NCI-H1436 treated with DMSO at 0.1 percent for 48 hours (cell line): ENCODE results near the gene HEMGN.
"Not testable (repeated sequence)": the region's sequence is repeated elsewhere in the genome, so short reads cannot be mapped to it uniquely, and the experiment has no call there.

Experiments
- DNase-seq: peaks from one replicate; lab custom pipeline; 2025; lab: John Stamatoyannopoulos, UW

Gene HEMGN

GRCh38 chr9:97964901-97965300 is 26.9 kb upstream of the HEMGN start:
- DNase-seq = no peak

- no peak for DNase-seq
Observed at GRCh38 chr9:97963232-97963631, 25.3 kb upstream of the HEMGN start.

GRCh38 chr9:97962575-97962974 is 24.6 kb upstream of the HEMGN start:
- DNase-seq = no peak

GRCh38 chr9:97962136-97962535 is 24.2 kb upstream of the HEMGN start:
- no peak for DNase-seq

GRCh38 chr9:97961361-97961760 is 23.4 kb upstream of the HEMGN start:
- no peak for DNase-seq

GRCh38 chr9:97960678-97961328 is 22.8 kb upstream of the HEMGN start:
- not testable (repeated sequence) for DNase-seq

GRCh38 chr9:97959585-97959984 is 21.6 kb upstream of the HEMGN start:
- no peak for DNase-seq

GRCh38 chr9:97958812-97959511 is 21.0 kb upstream of the HEMGN start:
- no peak for DNase-seq

- DNase-seq = no peak
Observed at GRCh38 chr9:97956331-97956730, 18.4 kb upstream of the HEMGN start.

- DNase-seq = no peak
Observed at GRCh38 chr9:97954550-97954989, 16.6 kb upstream of the HEMGN start.

GRCh38 chr9:97950873-97951272 is 12.9 kb upstream of the HEMGN start:
- not testable (repeated sequence) for DNase-seq

GRCh38 chr9:97947094-97947493 is 9.1 kb upstream of the HEMGN start:
- DNase-seq = not testable (repeated sequence)

GRCh38 chr9:97945470-97945869 is 7.5 kb upstream of the HEMGN start:
- DNase-seq = not testable (repeated sequence)

- no peak for DNase-seq
Observed at GRCh38 chr9:97944612-97945011, 6.6 kb upstream of the HEMGN start.

- no peak for DNase-seq
Observed at GRCh38 chr9:97943308-97943855, 5.4 kb upstream of the HEMGN start.

GRCh38 chr9:97941323-97941722 is 3.4 kb upstream of the HEMGN start:
- DNase-seq = no peak

- no peak for DNase-seq
Observed at GRCh38 chr9:97940741-97941140, 2.8 kb upstream of the HEMGN start.

- DNase-seq = no peak
Observed at GRCh38 chr9:97940233-97940632, 2.3 kb upstream of the HEMGN start.

- DNase-seq = no peak
Observed at GRCh38 chr9:97936998-97937397, 974 bp downstream of the HEMGN start.

GRCh38 chr9:97935276-97935675 is 2.7 kb downstream of the HEMGN start:
- no peak for DNase-seq

GRCh38 chr9:97934321-97935115 is 3.5 kb downstream of the HEMGN start:
- DNase-seq = peak; percentile 55

GRCh38 chr9:97933297-97933998 is 4.5 kb downstream of the HEMGN start:
- DNase-seq = no peak
